Fibroblast of the aortic adventitia (primary cell): ENCODE data around the gene KAT7. TPM values are rescaled to one million over a fixed set of nuclear protein-coding genes. Genes with fewer than 3 reads are reported as not detected.
"Not testable (repeated sequence)": the region's sequence is repeated elsewhere in the genome, so short reads cannot be mapped to it uniquely, and the experiment has no call there.

Experiments used
- DNase-seq: peaks from one replicate; pipeline ENCODE4 v3.0.0-alpha.2; 2010; ENCODE audit warnings: low read depth
- H3K4me3 ChIP-seq: 2 replicates; pipeline ENCODE4 v1.5.1; 2011; ENCODE audit warnings: low read depth, mild to moderate bottlenecking, control low read depth, low read length, moderate library complexity
- total RNA-seq: library from RNA; depleted of rRNA; stranded (reverse); fragments of >200 nt; gene quantifications from 2 replicates; pipeline ENCODE4 v1.2.3, GENCODE V29; 2012; ENCODE audit warnings: low replicate concordance
- TF ChIP-seq, protein P1 (sequence below): IDR thresholded peaks from 2 replicates; pipeline ENCODE4 v1.5.1; 2011; ENCODE audit warnings: mild to moderate bottlenecking, low read length, control low read depth, inconsistent platforms; ENCODE audit not compliant: insufficient read depth

The KAT7 gene
- total RNA-seq, 1 donor: 33.5 TPM

DNA sequence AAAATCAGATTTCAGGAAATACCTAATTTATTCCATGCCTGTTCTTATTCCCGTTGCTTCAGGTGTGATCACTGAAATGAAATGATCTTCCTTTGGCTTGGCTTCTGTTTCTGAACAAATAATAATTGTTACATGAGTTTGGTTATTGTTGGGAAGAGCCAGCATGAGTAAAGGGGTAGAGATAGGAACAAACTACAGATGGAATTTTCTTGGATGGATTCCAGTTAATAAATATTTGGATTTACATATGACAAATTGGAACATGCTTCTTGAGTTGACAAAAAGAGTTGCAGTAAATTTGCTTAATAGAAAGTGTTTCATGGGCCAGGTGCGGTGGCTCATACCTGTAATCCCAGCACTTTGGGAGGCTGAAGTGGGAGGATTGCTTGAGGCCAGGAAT is 31.2 kb downstream of the KAT7 start:
- no peak overlapping the region for H3K4me3 ChIP-seq
- no peak for DNase-seq
- TF ChIP-seq, protein P1, sequence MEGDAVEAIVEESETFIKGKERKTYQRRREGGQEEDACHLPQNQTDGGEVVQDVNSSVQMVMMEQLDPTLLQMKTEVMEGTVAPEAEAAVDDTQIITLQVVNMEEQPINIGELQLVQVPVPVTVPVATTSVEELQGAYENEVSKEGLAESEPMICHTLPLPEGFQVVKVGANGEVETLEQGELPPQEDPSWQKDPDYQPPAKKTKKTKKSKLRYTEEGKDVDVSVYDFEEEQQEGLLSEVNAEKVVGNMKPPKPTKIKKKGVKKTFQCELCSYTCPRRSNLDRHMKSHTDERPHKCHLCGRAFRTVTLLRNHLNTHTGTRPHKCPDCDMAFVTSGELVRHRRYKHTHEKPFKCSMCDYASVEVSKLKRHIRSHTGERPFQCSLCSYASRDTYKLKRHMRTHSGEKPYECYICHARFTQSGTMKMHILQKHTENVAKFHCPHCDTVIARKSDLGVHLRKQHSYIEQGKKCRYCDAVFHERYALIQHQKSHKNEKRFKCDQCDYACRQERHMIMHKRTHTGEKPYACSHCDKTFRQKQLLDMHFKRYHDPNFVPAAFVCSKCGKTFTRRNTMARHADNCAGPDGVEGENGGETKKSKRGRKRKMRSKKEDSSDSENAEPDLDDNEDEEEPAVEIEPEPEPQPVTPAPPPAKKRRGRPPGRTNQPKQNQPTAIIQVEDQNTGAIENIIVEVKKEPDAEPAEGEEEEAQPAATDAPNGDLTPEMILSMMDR: no peak

DNA sequence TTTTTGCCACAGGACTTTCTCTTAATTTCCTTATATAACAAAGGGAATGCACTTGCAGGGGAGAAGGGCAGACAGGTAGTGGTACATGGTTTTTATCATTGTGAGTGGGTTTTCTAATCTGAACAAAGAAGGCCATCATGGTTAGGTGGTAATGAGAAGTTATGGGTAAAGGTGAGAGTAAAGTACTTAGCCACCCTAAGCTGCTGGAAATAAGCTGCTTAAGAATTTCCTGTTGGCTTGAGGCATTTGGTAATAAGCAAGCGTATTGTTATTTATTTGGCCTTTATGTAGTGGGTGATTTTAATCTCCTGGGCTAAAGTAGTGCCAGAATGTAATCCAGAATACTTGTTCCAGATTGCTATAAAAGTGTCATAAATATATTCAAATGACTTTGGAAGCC is 32.3 kb downstream of the KAT7 start:
- no peak for DNase-seq
- H3K4me3 ChIP-seq: no peak overlapping the region
- TF ChIP-seq, protein P1: no peak

DNA sequence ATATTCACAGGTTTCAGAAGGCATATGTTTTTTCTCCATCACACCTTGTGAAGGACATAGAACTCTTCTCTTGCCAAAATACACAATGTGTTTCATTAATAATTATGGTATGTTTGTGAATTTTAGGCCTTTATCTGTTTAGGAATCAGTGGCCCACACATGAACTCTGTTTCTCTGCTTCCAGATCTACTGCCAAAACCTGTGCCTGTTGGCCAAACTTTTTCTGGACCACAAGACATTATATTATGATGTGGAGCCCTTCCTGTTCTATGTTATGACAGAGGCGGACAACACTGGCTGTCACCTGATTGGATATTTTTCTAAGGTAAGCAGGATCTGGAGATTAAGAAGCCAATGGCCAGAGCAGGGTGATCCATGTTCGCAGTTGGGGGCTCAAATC is 33.0 kb downstream of the KAT7 start:
- no peak for DNase-seq
- TF ChIP-seq, protein P1: no peak
- no peak overlapping the region for H3K4me3 ChIP-seq

DNA sequence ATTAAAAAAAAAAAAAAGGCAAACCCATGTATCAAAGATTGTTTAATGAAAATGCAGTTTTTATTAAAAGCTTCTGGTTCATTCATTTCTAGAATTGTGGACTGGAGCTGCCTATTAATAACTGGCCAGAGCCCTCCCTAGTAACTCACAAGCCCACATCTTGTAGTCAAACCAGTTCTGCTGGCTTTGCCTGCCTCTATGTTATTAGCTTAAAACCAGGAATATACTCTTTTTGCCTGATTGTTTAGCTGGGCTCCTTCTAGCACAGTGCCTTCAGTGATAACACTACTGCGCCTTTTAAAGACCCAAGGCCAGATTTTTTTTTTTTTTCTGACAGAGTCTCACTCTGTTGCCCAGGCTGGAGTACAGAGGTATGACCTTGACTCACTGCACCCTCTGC is 33.4 kb downstream of the KAT7 start:
- TF ChIP-seq, protein P1: no peak
- no peak overlapping the region for H3K4me3 ChIP-seq
- DNase-seq: no peak

DNA sequence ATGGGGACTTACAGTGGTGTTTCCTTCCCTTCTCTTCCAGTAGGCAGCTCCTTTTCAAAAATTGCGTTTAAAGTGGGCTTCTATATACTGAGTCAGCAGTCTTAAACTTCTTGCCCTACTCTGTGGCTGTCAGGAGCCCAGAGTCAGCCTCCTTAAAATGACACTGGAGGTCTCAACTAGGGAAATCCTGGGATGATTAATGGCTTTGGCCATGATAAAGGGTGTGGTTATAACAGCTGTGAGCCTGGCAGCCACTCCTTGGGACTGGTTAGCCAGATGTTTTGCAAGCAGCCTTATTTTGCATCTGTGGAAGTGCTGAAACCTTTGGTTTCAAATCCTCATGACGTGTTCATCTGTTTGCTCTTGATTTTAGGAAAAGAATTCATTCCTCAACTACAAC is 34.3 kb downstream of the KAT7 start:
- H3K4me3 ChIP-seq: no peak overlapping the region
- peak; percentile 94 for DNase-seq
- TF ChIP-seq, protein P1: no peak

DNA sequence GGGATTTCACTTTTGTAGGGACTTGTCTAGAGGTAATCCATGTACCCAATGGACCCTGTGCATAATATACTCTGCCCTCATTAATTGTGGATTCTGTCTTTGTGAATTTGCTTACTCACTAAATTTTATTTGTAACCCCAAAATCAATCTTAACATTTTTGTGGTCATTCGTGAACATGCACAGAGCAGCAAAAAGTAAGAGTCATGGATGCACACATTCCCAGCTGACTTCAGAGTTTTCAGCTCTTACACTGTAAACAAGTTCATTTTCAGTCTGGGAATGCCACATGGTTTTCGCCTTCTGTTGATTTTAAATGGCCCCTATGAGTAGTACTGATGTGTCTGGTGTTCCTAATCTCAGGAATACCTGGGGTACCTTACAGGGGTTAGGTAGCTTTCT is 35.1 kb downstream of the KAT7 start:
- no peak overlapping the region for H3K4me3 ChIP-seq
- DNase-seq: no peak
- TF ChIP-seq, protein P1: no peak

DNA sequence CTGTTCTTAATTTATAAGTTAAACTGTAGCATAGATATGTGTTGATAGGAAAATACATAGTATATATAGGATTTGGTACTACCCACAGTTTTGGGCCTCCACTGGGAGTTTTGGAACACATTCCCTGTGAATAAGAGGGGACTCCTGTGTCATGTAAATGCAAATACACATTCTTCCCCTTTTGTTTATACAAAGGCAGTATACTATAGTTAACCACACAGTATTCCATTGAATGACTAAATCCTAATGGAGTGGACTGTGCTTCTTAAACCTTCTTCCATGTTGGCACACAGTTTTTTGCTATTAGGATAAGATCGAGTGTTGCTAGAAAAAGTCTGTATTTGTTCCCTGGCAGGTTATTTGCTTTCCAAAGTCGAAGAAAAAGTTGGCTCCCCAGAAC is 37.2 kb downstream of the KAT7 start:
- no peak overlapping the region for H3K4me3 ChIP-seq
- DNase-seq: no peak
- TF ChIP-seq, protein P1: no peak

DNA sequence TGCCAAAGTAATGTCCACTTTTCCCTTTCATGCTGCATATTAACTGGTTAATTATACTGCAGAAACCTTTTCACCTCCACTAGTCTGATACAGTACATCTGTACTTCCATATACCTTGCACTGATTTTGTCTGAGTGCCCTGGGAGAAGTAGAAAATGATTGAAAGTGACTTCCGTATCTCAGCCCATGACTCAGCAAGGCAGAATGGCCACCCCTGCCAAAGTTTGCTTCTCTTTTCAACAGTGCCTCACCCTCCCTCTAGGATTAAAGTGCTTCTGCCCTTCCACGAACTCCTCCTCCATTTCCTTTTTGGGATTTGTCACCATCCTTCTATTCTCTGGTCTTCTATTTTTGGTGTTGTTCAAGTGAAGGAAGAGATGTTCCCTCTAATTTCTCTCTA is 39.8 kb downstream of the KAT7 start:
- not testable (repeated sequence) for H3K4me3 ChIP-seq
- DNase-seq: peak; percentile 70
